H1 (cell line): ENCODE measurements around the gene CDKN3. TPM values are rescaled to one million over a fixed set of nuclear protein-coding genes. Genes with fewer than 3 reads are reported as not detected.

Experiments used
- CTCF ChIA-PET: fragments of 300-600 bp; sonication (Branson Sonifier 250); formaldehyde crosslinking; loops from one replicate; lab custom pipeline; 2021; ENCODE audit not compliant: partially characterized antibody; lab: Charles Lee
- POLR2A ChIA-PET: fragments of 300-600 bp; sonication (Branson Sonifier 250); formaldehyde crosslinking; loops from one replicate; lab custom pipeline; 2021; ENCODE audit warnings: inconsistent platforms; ENCODE audit not compliant: partially characterized antibody; lab: Charles Lee
- DNase-seq, 2 experiments: peaks; one replicate each; pipeline versions ENCODE4 v3.0.0 to v3.0.0-alpha.2; 2010 to 2022; ENCODE audit warnings: low spot score in 2 of 2, low read depth in 1 of 2, mixed read lengths in 1 of 2
- FAIRE-seq: peaks from 2 replicates; lab custom pipeline; 2011; peaks lifted over from hg19 to GRCh38; lab: Jason Lieb, UNC
- H2AFZ ChIP-seq: 2 replicates; pipeline ENCODE4 v1.8.1; 2012; ENCODE audit warnings: low read length, inconsistent platforms
- H2AK5ac ChIP-seq: 2 replicates; pipeline ENCODE4 v1.6.1; 2013; ENCODE audit warnings: low read depth, low read length
- H2BK120ac ChIP-seq: replicated peaks from 2 replicates; pipeline ENCODE3; 2013; ENCODE audit warnings: low read depth, low read length, inconsistent platforms
- H2BK12ac ChIP-seq: 2 replicates; pipeline ENCODE4 v1.6.1; 2013; ENCODE audit warnings: low read depth, low read length
- H2BK15ac ChIP-seq: 2 replicates; pipeline ENCODE4 v1.6.1; 2013; ENCODE audit warnings: low read length
- H2BK20ac ChIP-seq: 2 replicates; pipeline ENCODE4 v1.6.1; 2013; ENCODE audit warnings: low read length
- H2BK5ac ChIP-seq: 2 replicates; pipeline ENCODE4 v1.6.1; 2013; ENCODE audit warnings: low read depth, low read length
- H3K14ac ChIP-seq: 2 replicates; pipeline ENCODE4 v1.6.1; 2013; ENCODE audit warnings: inconsistent platforms; ENCODE audit not compliant: insufficient read length
- H3K18ac ChIP-seq: 2 replicates; pipeline ENCODE4 v1.6.1; 2013; ENCODE audit warnings: low read length; ENCODE audit errors: extremely low read depth
- H3K23ac ChIP-seq: 2 replicates; pipeline ENCODE4 v1.6.1; 2013; ENCODE audit warnings: inconsistent platforms; ENCODE audit not compliant: insufficient read length
- H3K23me2 ChIP-seq: 2 replicates; pipeline ENCODE4 v1.6.1; 2013; ENCODE audit warnings: low read depth, low read length
- H3K27ac ChIP-seq: 2 replicates; pipeline ENCODE4 v1.6.1; 2011; ENCODE audit warnings: low read depth, low read length, inconsistent platforms
- H3K27me3 ChIP-seq, 4 experiments: replicated peaks in 1 of 4; 1 replicate in 1 of 4; 2 replicates in 3 of 4; pipeline versions ENCODE4 v1.6.1 to v1.8.1; 2011 to 2013; ENCODE audit warnings: low read length in 3 of 4, mild to moderate bottlenecking in 3 of 4, inconsistent platforms in 2 of 4, mixed read lengths in 2 of 4, moderate library complexity in 1 of 4; ENCODE audit not compliant: control insufficient read depth in 3 of 4, insufficient read depth in 3 of 4; ENCODE audit errors: extremely low read depth in 1 of 4
- H3K36me3 ChIP-seq, 4 experiments: 2 replicates each; pipeline versions ENCODE4 v1.6.1 to v1.8.1; 2011 to 2013; ENCODE audit warnings: mild to moderate bottlenecking in 4 of 4, low read length in 3 of 4, moderate library complexity in 2 of 4, control low read depth in 1 of 4, inconsistent platforms in 1 of 4; ENCODE audit not compliant: insufficient read depth in 4 of 4, control insufficient read depth in 2 of 4
- H3K4ac ChIP-seq: replicated peaks from 2 replicates; pipeline ENCODE3; 2013; ENCODE audit warnings: low read length, low read depth, mixed read lengths, inconsistent platforms; ENCODE audit not compliant: insufficient read length
- H3K4me1 ChIP-seq, 4 experiments: replicated peaks in 1 of 4; 1 replicate in 1 of 4; 2 replicates in 3 of 4; pipeline versions ENCODE4 v1.6.1 to v1.8.1; 2011 to 2013; ENCODE audit warnings: low read length in 3 of 4, inconsistent platforms in 2 of 4, mixed read lengths in 1 of 4; ENCODE audit not compliant: insufficient read depth in 4 of 4, control insufficient read depth in 3 of 4
- H3K4me2 ChIP-seq, 2 experiments: 2 replicates each; pipeline versions ENCODE4 v1.6.1 to v1.8.1; 2011 to 2013; ENCODE audit warnings: low read depth in 2 of 2, low read length in 2 of 2, control low read depth in 1 of 2, inconsistent platforms in 1 of 2, mild to moderate bottlenecking in 1 of 2; ENCODE audit not compliant: insufficient read depth in 1 of 2
- H3K4me3 ChIP-seq, 4 experiments: fragments of 200-600, 300-600 bp in 1 of 4; sonication (generic), shearing (Covaris generic), sonication (Bioruptor Twin) in 1 of 4; 2 replicates each; pipeline versions ENCODE4 v1.5.1 to v1.8.1; 2011 to 2016; ENCODE audit warnings: low read length in 4 of 4, low read depth in 3 of 4, control low read depth in 2 of 4, inconsistent platforms in 2 of 4, mild to moderate bottlenecking in 2 of 4, mixed read lengths in 1 of 4, moderate library complexity in 1 of 4; ENCODE audit not compliant: insufficient read depth in 2 of 4; ENCODE audit errors: extremely low read depth in 1 of 4
- H3K56ac ChIP-seq: replicated peaks from 2 replicates; pipeline ENCODE3; 2013; ENCODE audit warnings: low read depth, mild to moderate bottlenecking, mixed read lengths, low read length, inconsistent platforms; ENCODE audit not compliant: insufficient read length
- H3K79me1 ChIP-seq: 2 replicates; pipeline ENCODE4 v1.6.1; 2013; ENCODE audit warnings: low read depth, low read length, control low read depth
- H3K79me2 ChIP-seq, 2 experiments: 2 replicates each; pipeline versions ENCODE4 v1.6.1 to v1.8.1; 2012 to 2013; ENCODE audit warnings: low read length in 2 of 2, mild to moderate bottlenecking in 2 of 2, inconsistent platforms in 1 of 2; ENCODE audit not compliant: insufficient read depth in 2 of 2, control insufficient read depth in 1 of 2
- H3K9ac ChIP-seq, 4 experiments: replicated peaks in 1 of 4; 1 replicate in 1 of 4; 2 replicates in 3 of 4; pipeline versions ENCODE4 v1.6.1 to v1.8.1; 2011 to 2013; ENCODE audit warnings: low read depth in 3 of 4, low read length in 3 of 4, control low read depth in 2 of 4, mild to moderate bottlenecking in 2 of 4, moderate library complexity in 2 of 4, inconsistent platforms in 1 of 4; ENCODE audit errors: extremely low read depth in 1 of 4
- H3K9me3 ChIP-seq, 2 experiments: 2 replicates each; pipeline versions ENCODE4 v1.6.1 to v1.8.1; 2012 to 2013; ENCODE audit warnings: mild to moderate bottlenecking in 2 of 2, moderate library complexity in 2 of 2, control low read depth in 1 of 2, inconsistent platforms in 1 of 2, low read depth in 1 of 2, low read length in 1 of 2, mixed read lengths in 1 of 2; ENCODE audit not compliant: insufficient read depth in 2 of 2
- H4K20me1 ChIP-seq, 2 experiments: replicated peaks in 1 of 2; 2 replicates each; pipeline versions ENCODE3 to v1.8.1; 2011 to 2013; ENCODE audit warnings: inconsistent platforms in 2 of 2, low read length in 2 of 2, mild to moderate bottlenecking in 1 of 2; ENCODE audit not compliant: insufficient read depth in 2 of 2, control insufficient read depth in 1 of 2
- H4K5ac ChIP-seq: 2 replicates; pipeline ENCODE4 v1.6.1; 2013; ENCODE audit warnings: low read length, low read depth, mixed read lengths, inconsistent platforms; ENCODE audit not compliant: insufficient read length
- H4K8ac ChIP-seq: 2 replicates; pipeline ENCODE4 v1.8.0; 2013; ENCODE audit warnings: mild to moderate bottlenecking, moderate library complexity, low read length, inconsistent platforms; ENCODE audit not compliant: insufficient read depth; ENCODE audit errors: extremely low read depth
- H4K91ac ChIP-seq: replicated peaks from 2 replicates; pipeline ENCODE3; 2013; ENCODE audit warnings: low read length, mixed read lengths, inconsistent platforms; ENCODE audit not compliant: insufficient read length
- ASH2L ChIP-seq: fragments of 200-600, 300-600 bp; sonication (generic); IDR thresholded peaks from one replicate; pipeline ENCODE4 v1.7.1; 2017; ENCODE audit warnings: low read length
- BCL11A ChIP-seq, 2 experiments: IDR thresholded peaks; one replicate each; pipeline ENCODE4 v1.6.1; 2011; ENCODE audit warnings: low read depth in 2 of 2, low read length in 2 of 2, mild to moderate bottlenecking in 2 of 2
- CHD1 ChIP-seq: IDR thresholded peaks from 2 replicates; pipeline ENCODE4 v1.6.1; 2012; ENCODE audit warnings: low read depth, low read length, improper control_type of control experiment
- CREB1 ChIP-seq: IDR thresholded peaks from 2 replicates; pipeline ENCODE4 v1.6.1; 2012; ENCODE audit warnings: inconsistent platforms
- WGBS, 2 experiments: shearing (Covaris generic) in 1 of 2; methylation state at CpG; one replicate each; pipeline versions ENCODE4 v1.1.6 to v1.1.7; 2013 to 2015; ENCODE audit warnings: low lambda C conversion rate in 2 of 2, mixed read lengths in 2 of 2, inconsistent platforms in 1 of 2, low coverage in 1 of 2, missing lambda C conversion rate in 1 of 2; ENCODE audit not compliant: insufficient replicate concordance in 2 of 2, insufficient coverage in 1 of 2, insufficient read length in 1 of 2; ENCODE audit errors: extremely low coverage in 1 of 2, missing lambda C conversion rate in 1 of 2; 5-methylcytosine and 5-hydroxymethylcytosine counted together
- polyA plus RNA-seq, 7 experiments: library from polyadenylated mRNA; depleted of rRNA in 3 of 7; stranded (reverse) in 5 of 7; unstranded in 2 of 7; fragments of >200 nt in 5 of 7; fragments of 200-250 nt in 2 of 7; gene quantifications; 1 replicate in 5 of 7; 2 replicates in 1 of 7; 4 replicates in 1 of 7; pipeline versions ENCODE4 v1.2.1 to v1.2.3, GENCODE V29; 2011 to 2013; ENCODE audit warnings: missing spikeins in 2 of 7, mixed read lengths in 2 of 7
- total RNA-seq: library from RNA; stranded (reverse); fragmentation: NEBNext Ultra II Directional; extraction: Animal tissue kit (Norgen Biotek cat#: 25700); gene quantifications from 2 replicates; pipeline ENCODE4 v1.2.1, GENCODE V29; 2021
- TF ChIP-seq, protein P1 (sequence below): IDR thresholded peaks from 2 replicates; pipeline ENCODE4 v1.6.1; 2011; ENCODE audit warnings: low read depth, mild to moderate bottlenecking, low read length; ENCODE audit not compliant: insufficient read depth
- TF ChIP-seq, protein P2 (sequence below), 3 experiments: IDR thresholded peaks; 1 replicate in 2 of 3; 2 replicates in 1 of 3; pipeline versions ENCODE4 v1.5.1 to v1.6.1; 2011; ENCODE audit warnings: low read length in 3 of 3, mild to moderate bottlenecking in 3 of 3, inconsistent platforms in 2 of 3, low read depth in 1 of 3, moderate library complexity in 1 of 3; ENCODE audit not compliant: insufficient read depth in 1 of 3; ENCODE audit errors: control extremely low read depth in 1 of 3

Gene CDKN3
- total and polyA plus RNA-seq, 2 of the 8 experiments (the other 6 are each of a cell fraction or from before 2014, with no cell fraction given): 43.5 to 48.3 TPM

DNA sequence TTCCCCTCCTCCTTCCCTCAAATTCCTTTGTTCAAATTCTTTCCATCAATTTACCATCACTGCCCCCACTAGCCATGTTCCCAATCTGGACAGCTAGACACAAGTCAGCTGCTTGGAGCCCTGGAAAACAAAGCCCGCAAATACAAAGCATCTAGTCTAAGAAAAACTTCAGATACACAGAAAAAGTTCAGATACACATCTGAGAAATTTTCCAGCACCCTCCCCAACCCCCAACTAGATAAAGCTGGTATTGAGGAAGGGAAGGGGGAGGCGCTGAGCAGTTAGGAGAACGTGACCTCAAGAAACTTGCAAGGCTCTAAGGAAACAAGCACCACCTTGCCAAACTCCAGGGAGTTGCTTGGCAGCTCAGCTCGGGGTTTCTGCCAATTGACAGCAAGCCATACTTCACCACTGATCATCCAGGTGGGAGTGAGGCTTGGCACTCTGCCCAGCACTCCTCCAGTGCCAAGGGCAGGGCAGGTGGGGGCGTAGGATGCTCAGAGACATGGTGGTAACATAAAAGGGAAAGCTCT, 49.4 kb downstream of the CDKN3 start:
- H3K27ac ChIP-seq: no peak overlapping the region
- no peak overlapping the region for H4K91ac ChIP-seq
- H2AK5ac ChIP-seq: no peak overlapping the region
- no peak overlapping the region for H3K56ac ChIP-seq
- no peak overlapping the region for H3K9ac ChIP-seq
- H2BK120ac ChIP-seq: no peak overlapping the region
- no peaks in the 10 kb centered on the region for H3K36me3 ChIP-seq
- ChIA-PET POLR2A (interaction anchor here (1.3 kb wide), 1 partner anchor 25 kb away, joined by 5 read pairs; no protein-coding TSS in a partner anchor), CTCF (interaction anchor here (0.5 to 2.6 kb wide), 10 partner anchors 10 to 378 kb away, joined by 3 to 8 read pairs (median 4); partner anchors contain the start of gene GMFB)
- no peak overlapping the region for H3K18ac ChIP-seq
- H2BK20ac ChIP-seq: no peak overlapping the region
- no peak overlapping the region for H3K4me3 ChIP-seq
- no peak overlapping the region for H3K23ac ChIP-seq
- H3K4ac ChIP-seq: no peak overlapping the region
- DNase-seq (no peak), FAIRE-seq (no peak)
- no peaks in the 10 kb centered on the region for H3K79me2 ChIP-seq
- H4K20me1 ChIP-seq: no peaks in the 10 kb centered on the region
- H2BK12ac ChIP-seq: no peak overlapping the region
- no peak overlapping the region for H2BK5ac ChIP-seq
- no peaks in the 10 kb centered on the region for H3K9me3 ChIP-seq
- H2BK15ac ChIP-seq: no peak overlapping the region
- H4K5ac ChIP-seq: no peak overlapping the region
- no peaks in the 10 kb centered on the region for H3K27me3 ChIP-seq
- H2AFZ ChIP-seq: no peak overlapping the region
- H3K4me1 ChIP-seq: no peaks in the 10 kb centered on the region
- no peaks in the 10 kb centered on the region for H3K23me2 ChIP-seq
- H4K8ac ChIP-seq: no peak overlapping the region
- 69% methylated on average over 5 of the region's 5 CpGs; no CpG with 5 or more reads in 1 of the 2 experiments for WGBS, 2 experiments
- H3K79me1 ChIP-seq: no peaks in the 10 kb centered on the region
- H3K4me2 ChIP-seq: no peak overlapping the region
- H3K14ac ChIP-seq: no peak overlapping the region
- TF ChIP-seq CHD1 (no peak), ASH2L (no peak), BCL11A (IDR thresholded peaks at IDR 0.05; ENCODE audit: low read depth in 2 of 2, low read length in 2 of 2) (no peak), CREB1 (no peak)
- TF ChIP-seq, protein P1, sequence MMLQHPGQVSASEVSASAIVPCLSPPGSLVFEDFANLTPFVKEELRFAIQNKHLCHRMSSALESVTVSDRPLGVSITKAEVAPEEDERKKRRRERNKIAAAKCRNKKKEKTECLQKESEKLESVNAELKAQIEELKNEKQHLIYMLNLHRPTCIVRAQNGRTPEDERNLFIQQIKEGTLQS: no peak
- TF ChIP-seq, protein P2, sequence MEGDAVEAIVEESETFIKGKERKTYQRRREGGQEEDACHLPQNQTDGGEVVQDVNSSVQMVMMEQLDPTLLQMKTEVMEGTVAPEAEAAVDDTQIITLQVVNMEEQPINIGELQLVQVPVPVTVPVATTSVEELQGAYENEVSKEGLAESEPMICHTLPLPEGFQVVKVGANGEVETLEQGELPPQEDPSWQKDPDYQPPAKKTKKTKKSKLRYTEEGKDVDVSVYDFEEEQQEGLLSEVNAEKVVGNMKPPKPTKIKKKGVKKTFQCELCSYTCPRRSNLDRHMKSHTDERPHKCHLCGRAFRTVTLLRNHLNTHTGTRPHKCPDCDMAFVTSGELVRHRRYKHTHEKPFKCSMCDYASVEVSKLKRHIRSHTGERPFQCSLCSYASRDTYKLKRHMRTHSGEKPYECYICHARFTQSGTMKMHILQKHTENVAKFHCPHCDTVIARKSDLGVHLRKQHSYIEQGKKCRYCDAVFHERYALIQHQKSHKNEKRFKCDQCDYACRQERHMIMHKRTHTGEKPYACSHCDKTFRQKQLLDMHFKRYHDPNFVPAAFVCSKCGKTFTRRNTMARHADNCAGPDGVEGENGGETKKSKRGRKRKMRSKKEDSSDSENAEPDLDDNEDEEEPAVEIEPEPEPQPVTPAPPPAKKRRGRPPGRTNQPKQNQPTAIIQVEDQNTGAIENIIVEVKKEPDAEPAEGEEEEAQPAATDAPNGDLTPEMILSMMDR (IDR thresholded peaks at IDR 0.05; ENCODE audit: control extremely low read depth in 1 of 3, insufficient read depth in 1 of 3, low read depth in 1 of 3, low read length in 3 of 3): no peak
